ENCODE measurements around the gene AUTS2. TPM values are rescaled to one million over a fixed set of nuclear protein-coding genes. Genes with fewer than 3 reads are reported as not detected.

The AUTS2 gene
- polyA plus RNA-seq, 3 donors: 0.08 to 0.35 TPM; not detected in 1

DNA sequence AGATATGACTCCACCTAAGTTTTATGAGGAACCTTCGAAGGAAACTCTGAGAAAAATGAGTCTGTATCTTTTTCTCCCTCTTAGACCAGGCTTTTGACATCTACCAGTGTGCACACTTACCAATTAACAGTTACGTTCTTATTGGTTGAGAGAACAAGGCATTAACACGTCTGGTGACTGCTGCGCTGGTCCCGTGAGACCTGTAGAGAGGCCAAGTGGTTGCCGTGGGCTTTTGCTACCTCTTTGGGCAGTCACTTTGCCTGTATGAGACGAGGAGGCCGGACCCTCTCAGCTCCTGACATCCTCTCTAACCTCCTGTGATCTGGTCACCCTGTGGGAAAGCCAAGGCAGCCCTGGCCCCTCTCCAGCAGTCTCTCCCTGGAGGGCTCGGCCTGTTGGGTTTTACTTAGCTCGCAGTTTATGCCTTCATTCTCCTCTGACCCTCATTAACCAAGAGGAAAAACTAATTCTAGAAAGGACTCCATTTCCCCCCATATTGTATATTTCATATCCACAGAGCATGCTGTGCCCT, 1019.8 kb downstream of the AUTS2 start:
- no peak overlapping the region for H3K27ac ChIP-seq (ENCODE audit: low read depth in 1 of 2, low read length in 2 of 2)
- H3K4me1 ChIP-seq (ENCODE audit: control insufficient read depth in 1 of 2, insufficient read depth in 2 of 2, low read length in 2 of 2): no peaks in the 10 kb centered on the region
- H3K4me1 Mint-ChIP-seq: peaks cover 2% of the 10 kb centered on the region
- TF ChIP-seq, protein P1, sequence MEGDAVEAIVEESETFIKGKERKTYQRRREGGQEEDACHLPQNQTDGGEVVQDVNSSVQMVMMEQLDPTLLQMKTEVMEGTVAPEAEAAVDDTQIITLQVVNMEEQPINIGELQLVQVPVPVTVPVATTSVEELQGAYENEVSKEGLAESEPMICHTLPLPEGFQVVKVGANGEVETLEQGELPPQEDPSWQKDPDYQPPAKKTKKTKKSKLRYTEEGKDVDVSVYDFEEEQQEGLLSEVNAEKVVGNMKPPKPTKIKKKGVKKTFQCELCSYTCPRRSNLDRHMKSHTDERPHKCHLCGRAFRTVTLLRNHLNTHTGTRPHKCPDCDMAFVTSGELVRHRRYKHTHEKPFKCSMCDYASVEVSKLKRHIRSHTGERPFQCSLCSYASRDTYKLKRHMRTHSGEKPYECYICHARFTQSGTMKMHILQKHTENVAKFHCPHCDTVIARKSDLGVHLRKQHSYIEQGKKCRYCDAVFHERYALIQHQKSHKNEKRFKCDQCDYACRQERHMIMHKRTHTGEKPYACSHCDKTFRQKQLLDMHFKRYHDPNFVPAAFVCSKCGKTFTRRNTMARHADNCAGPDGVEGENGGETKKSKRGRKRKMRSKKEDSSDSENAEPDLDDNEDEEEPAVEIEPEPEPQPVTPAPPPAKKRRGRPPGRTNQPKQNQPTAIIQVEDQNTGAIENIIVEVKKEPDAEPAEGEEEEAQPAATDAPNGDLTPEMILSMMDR (IDR thresholded peaks at IDR 0.05): no peak
- peaks cover 0 to 1% (median 0%) of the 10 kb centered on the region in 7 donors for H3K9me3 Mint-ChIP-seq
- no peak for DNase-seq
- no peak overlapping the region for H3K4me3 Mint-ChIP-seq
- no peak overlapping the region for H3K4me2 ChIP-seq (replicated peaks; ENCODE audit: extremely low read depth, low read length, poor library complexity, severe bottlenecking)
- H3K9ac ChIP-seq (ENCODE audit: insufficient read depth, low read length, poor library complexity, severe bottlenecking): no peak overlapping the region
- no peaks in the 10 kb centered on the region for H3K36me3 ChIP-seq (replicated peaks in 1 of 2; ENCODE audit: control insufficient read depth in 1 of 2, insufficient read depth in 2 of 2, low read length in 2 of 2)
- no peak overlapping the region for H3K27ac Mint-ChIP-seq
- 93% methylated on average over 3 of the region's 10 CpGs for WGBS (ENCODE audit: insufficient coverage)
- no peaks in the 10 kb centered on the region for H4K20me1 ChIP-seq (ENCODE audit: insufficient read depth, low read length)
- no peak overlapping the region for H3K4me3 ChIP-seq (replicated peaks in 1 of 3; ENCODE audit: low read depth in 2 of 3, low read length in 3 of 3)
- H3K79me2 ChIP-seq (ENCODE audit: insufficient read depth, low read length): no peaks in the 10 kb centered on the region
- H3K27me3 Mint-ChIP-seq (ENCODE audit: low read depth in 3 of 3): peaks cover 0 to 4% (median 2%) of the 10 kb centered on the region in 3 donors
- H3K27me3 ChIP-seq (ENCODE audit: control insufficient read depth in 2 of 2, insufficient read depth in 2 of 2, low read length in 2 of 2): no peaks in the 10 kb centered on the region
- H2AFZ ChIP-seq (ENCODE audit: insufficient read depth, low read depth, low read length, poor library complexity, severe bottlenecking): no peak overlapping the region
- H3K9me3 ChIP-seq (replicated peaks in 1 of 2; ENCODE audit: control insufficient read depth in 1 of 2, insufficient read depth in 1 of 2, low read length in 2 of 2): no peaks in the 10 kb centered on the region
- intact Hi-C loops (cut with micrococcal nuclease): no loop called here
- H3K36me3 Mint-ChIP-seq: no peaks in the 10 kb centered on the region

DNA sequence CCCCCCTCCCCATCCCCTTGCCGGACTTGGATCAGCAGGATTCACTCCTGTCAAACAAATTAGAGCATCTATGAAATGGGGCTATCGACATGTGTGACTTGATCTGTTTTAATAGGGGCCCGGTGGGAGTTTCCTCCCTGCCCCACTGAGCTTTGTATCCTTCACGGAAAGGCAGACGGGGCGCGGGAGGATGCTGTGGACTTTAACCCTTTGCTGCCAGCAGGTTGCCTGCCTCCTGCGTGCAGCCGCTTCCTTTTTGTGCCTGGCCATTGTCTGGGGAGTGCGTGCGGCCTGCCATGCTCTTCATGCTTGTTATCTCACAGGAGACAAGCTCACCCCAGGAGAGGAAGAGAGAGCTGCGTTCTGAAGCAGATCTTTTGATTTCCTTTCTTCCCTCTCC, 1020.9 kb downstream of the AUTS2 start:
- intact Hi-C loops (cut with micrococcal nuclease): no loop called here
- WGBS (ENCODE audit: insufficient coverage): 93% methylated on average over 6 of the region's 12 CpGs
- TF ChIP-seq, protein P1 (IDR thresholded peaks at IDR 0.05): no peak

More for the DNA sequence above, 1020.9 kb downstream of the AUTS2 start:
- Histone ChIP-seq H3K9me3 (replicated peaks in 1 of 2; ENCODE audit: control insufficient read depth in 1 of 2, insufficient read depth in 1 of 2, low read length in 2 of 2) (no peaks in the 10 kb centered on the region), H2AFZ (ENCODE audit: insufficient read depth, low read depth, low read length, poor library complexity, severe bottlenecking) (no peak overlapping the region), H3K36me3 (replicated peaks in 1 of 2; ENCODE audit: control insufficient read depth in 1 of 2, insufficient read depth in 2 of 2, low read length in 2 of 2) (no peaks in the 10 kb centered on the region), H3K27me3 (ENCODE audit: control insufficient read depth in 2 of 2, insufficient read depth in 2 of 2, low read length in 2 of 2) (no peaks in the 10 kb centered on the region), H3K4me2 (replicated peaks; ENCODE audit: extremely low read depth, low read length, poor library complexity, severe bottlenecking) (no peak overlapping the region), H3K9ac (ENCODE audit: insufficient read depth, low read length, poor library complexity, severe bottlenecking) (no peak overlapping the region), H3K4me3 (replicated peaks in 1 of 3; ENCODE audit: low read depth in 2 of 3, low read length in 3 of 3) (no peak overlapping the region), H3K4me1 (ENCODE audit: control insufficient read depth in 1 of 2, insufficient read depth in 2 of 2, low read length in 2 of 2) (no peaks in the 10 kb centered on the region), H3K79me2 (ENCODE audit: insufficient read depth, low read length) (no peaks in the 10 kb centered on the region), H4K20me1 (ENCODE audit: insufficient read depth, low read length) (no peaks in the 10 kb centered on the region), H3K27ac (ENCODE audit: low read depth in 1 of 2, low read length in 2 of 2) (no peak overlapping the region)
- H3K4me3 Mint-ChIP-seq: no peak overlapping the region
- peaks cover 0 to 4% (median 2%) of the 10 kb centered on the region in 3 donors for H3K27me3 Mint-ChIP-seq (ENCODE audit: low read depth in 3 of 3)
- H3K36me3 Mint-ChIP-seq: no peaks in the 10 kb centered on the region
- peaks cover 0 to 1% (median 0%) of the 10 kb centered on the region in 7 donors for H3K9me3 Mint-ChIP-seq
- DNase-seq: no peak
- peaks cover 2% of the 10 kb centered on the region for H3K4me1 Mint-ChIP-seq
- no peak overlapping the region for H3K27ac Mint-ChIP-seq

Data from CD14-positive monocyte (primary cell).